HTR-8/SVneo (cell line): ENCODE measurements around the gene PTGDS.

Experiments
- DNase-seq: peaks from one replicate; pipeline ENCODE4 v3.0.0; 2011; ENCODE audit warnings: low spot score, mixed read lengths; ENCODE audit not compliant: insufficient read length
- FAIRE-seq: peaks from 2 replicates; lab custom pipeline; 2011; peaks lifted over from hg19 to GRCh38; lab: Jason Lieb, UNC

PTGDS gene

DNA sequence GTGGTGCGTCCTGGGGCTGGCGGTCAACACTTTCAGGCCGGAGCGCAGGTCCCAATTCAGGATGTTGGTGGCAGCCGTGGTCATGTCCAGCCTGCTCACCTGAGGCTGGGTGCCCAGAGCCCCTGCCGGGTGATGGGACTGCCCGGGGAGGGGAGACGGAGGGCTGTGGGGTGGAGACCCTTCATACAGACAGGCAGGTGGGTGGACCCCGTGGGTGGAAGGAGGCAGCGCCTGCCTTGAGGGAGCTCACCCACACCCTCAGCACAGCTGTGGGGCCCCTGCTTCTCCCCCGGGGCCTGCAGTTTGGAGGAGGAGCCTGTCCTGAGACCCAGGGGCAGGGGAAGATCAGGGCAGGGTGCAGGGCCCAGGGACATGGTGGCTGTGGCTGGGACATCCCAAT lies 6.9 kb upstream of the PTGDS start:
- FAIRE-seq = no peak
- no peak for DNase-seq

GRCh38 chr9:136971746-136972145 lies 5.6 kb upstream of the PTGDS start:
- no peak for FAIRE-seq
- no peak for DNase-seq

DNA sequence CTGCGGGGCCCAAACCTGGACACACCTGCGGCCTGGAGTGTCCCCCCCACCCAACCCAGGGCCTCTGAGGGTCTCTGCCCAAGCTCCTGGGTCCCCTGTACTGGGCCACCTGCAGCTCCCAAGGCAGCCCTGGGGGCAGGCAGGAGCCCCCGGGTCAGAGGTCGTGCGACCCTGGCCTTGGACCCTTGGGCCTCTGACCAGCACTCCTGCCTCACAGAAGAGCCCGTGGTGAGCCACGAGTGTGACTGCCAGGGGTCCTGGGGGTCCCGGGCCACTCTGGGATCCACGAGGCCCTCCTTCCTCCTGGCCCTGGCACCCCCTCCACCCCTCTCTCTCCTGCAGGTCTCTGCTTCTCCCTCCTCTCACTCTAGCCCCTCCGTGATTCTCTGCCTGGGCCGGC lies 5.0 kb upstream of the PTGDS start:
- DNase-seq (no peak), FAIRE-seq (no peak)

DNA sequence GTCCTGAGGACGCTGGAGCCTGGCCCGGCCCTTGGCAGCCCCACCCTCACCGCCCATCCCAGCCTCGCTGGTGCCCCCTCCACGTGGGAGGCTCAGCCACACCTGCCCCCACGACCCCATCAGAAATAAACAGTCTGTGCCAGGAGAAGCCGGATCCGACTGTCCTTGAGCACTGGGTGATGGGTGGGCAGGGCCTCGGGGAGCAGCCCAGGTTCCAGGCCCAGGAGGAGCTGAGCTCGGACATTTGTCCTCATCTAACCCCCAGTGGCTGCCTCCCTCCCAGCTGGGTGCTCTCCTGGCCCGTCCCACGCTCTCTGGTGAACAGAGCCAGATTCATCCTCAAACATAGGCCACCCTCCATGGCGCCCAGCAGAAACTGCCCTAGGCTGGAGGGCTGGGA lies 4.6 kb upstream of the PTGDS start:
- DNase-seq (no peak), FAIRE-seq (no peak)

GRCh38 chr9:136973618-136974617 lies 3.4 kb upstream of the PTGDS start:
- no peak for DNase-seq
- FAIRE-seq = no peak

DNA sequence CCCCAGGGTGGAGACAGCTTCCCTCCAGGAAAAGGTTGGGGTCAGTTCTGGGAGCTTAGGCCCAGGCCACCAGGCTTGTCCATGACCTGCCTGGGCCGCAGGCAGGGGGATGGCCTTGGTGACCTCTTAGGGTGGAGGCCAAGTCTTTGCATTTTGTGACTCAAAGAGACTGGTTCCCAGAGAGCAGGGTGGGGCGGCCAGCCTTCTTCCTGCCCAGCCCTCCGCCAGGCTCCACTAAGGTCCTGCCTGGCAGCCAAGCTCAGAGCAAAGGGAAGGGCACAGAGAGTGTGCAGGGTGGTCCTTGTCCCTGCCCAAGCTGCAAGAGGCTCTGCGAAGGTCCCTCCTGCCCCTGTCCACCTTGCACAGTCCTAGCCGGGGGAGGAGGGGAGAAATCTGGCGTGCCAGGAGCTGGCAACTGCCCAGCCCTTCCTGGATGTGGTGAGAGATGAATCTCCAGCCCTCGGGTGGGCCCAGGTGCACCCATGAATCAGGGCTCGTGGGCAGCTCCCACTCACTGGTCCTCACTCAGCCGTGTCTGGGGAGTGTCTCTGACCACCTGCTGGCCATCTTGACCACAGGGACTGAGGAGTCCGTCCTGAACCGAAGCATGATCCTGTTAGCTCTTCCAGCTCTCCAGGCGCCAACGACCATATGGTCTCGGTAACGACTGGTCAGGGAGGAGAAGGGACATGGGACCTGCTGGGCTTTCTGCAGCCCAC lies 2.3 kb upstream of the PTGDS start:
- FAIRE-seq (no peak), DNase-seq (no peak)

DNA sequence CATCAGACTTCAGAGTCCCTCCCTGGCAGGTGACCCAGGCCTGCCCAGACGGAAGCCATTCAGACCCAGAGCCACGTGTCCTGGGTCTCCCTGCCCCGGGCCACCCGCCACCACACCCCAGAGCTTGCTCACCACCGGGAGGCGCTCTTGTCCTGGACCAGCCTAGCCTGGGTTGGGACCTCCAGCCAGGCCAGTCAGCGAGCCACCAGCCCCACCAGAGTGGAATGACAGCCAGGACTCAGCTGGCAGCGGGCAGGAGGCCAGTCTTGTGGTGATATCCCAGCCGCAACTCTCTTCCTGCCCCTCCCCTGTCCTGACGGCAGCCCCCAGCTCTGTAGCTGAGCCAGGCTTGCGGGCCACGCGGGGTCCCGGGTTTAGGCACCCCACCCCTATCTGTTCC lies 1.7 kb upstream of the PTGDS start:
- no peak for FAIRE-seq
- DNase-seq = no peak

DNA sequence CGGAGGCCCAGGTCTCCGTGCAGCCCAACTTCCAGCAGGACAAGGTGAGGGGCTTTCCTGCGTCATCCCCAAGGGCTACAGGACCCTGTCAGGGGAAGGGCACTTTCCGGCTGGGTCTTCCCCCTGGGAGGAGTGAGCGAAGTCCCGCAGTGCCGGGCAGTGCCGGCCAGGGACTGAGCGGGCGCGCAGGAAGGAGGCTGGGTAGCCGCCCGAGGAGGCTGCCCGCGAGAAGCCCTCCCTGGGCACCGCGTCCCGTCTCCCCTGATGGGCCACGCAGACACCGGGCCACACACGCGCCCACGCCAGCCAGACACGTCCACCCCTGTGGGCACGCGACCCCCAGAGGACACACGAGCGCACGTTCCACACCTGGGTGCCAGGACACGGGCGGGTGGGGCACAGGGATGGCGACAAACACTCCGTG lies 357 bp downstream of the PTGDS start:
- DNase-seq (no peak), FAIRE-seq (no peak)

DNA sequence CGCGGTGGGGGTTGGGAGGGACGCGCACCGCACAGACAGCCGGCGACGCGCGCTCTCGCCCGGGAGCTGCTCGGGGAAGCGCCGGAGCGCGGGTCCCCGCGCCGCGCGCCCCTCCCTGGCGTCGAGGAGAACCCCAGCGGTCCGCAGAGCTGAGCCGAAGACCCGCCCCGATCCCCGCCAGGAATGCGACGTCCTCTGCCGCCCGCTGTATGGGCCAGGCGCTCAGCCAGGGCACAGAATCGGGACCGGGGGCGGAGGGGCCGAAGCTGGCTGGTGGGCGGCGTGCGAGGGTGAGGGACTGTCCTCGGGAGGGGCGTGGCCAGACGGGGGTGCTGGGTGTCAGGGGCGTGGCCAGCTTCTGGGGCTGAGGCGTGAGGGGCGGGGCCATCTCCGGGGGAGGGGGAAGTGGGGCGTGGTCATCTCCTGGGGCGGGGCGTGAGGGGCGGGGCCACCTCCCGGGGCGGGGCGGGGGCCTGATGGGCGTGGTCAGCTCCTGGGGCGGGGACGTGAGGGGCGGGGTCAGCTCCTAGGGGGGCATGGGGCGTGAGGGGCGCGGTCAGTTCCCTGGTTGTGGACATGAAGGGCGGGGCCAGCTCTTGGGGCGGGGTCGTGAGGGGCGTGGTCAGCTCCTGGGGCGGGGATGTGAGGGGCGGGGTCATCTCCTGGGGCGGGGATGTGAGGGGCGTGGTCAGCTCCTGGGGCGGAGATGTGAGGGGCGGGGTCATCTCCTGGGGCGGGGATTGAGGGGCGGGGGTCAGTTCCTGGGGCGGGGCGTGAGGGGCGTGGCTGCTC lies 965 bp downstream of the PTGDS start:
- peak; percentile 21 for DNase-seq
- no peak for FAIRE-seq

GRCh38 chr9:136978865-136979544 lies 1.7 kb downstream of the PTGDS start:
- no peak for FAIRE-seq
- DNase-seq = no peak

- FAIRE-seq (no peak), DNase-seq (no peak)
Measured at GRCh38 chr9:136979769-136980587, 2.7 kb downstream of the PTGDS start.

DNA sequence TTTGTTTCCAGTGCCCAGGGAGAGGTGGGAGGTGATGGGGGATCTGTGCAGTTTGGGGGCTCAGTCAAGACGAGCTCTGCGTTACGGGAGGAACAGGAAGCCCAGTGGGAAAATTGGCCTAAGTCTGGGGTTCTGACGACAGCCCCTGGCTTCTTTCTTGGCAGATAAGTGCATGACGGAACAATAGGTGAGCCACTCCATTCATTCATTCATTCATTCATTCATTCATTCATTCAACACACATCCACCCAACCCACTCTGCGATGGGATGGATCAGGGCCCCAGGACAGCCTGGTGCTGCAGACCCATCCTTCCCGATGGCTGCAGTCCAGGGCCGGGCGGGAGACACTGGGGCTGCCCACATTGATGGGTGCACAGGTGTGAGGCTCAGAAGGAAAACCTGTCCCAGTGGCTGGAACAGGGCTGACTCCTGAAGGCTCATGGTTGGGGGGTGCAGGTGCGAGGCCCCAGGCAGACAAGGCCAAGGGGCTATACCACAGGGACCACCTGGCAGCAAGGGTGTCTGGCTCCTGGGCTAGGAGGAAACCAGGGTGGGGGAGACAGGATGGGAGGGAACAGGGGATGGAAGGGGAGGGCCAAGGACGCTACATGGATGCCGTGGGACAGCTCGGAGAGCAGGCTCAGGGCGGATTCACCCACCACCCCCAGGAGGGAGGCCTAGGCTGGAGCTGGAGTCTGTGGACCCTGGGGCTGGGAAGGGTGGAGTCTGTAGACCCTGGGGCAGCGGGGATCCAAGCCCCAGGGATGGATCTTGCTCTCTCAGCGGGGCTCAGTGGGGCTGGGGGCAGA lies 3.6 kb downstream of the PTGDS start:
- FAIRE-seq (no peak), DNase-seq (no peak)

- FAIRE-seq (no peak), DNase-seq (no peak)
Measured at GRCh38 chr9:136981588-136982231, 4.4 kb downstream of the PTGDS start.

- DNase-seq (no peak), FAIRE-seq (no peak)
Measured at GRCh38 chr9:136982232-136983051, 5.1 kb downstream of the PTGDS start, which contains the start of gene LCNL1. TSS of gene LCNL1 (plus strand) at chr9:136982993. CDS start at chr9:136983587, 594 bp downstream.

- no peak for FAIRE-seq
Measured at GRCh38 chr9:136983167-136983566, 5.9 kb downstream of the PTGDS start.

GRCh38 chr9:136983656-136984314 lies 6.5 kb downstream of the PTGDS start:
- FAIRE-seq = peak; percentile 78
- no peak for DNase-seq

More at GRCh38 chr9:136983167-136983566, 5.9 kb downstream of the PTGDS start:
- no peak for DNase-seq
